H9 (cell line): Measurements from ENCODE around the gene RUNX1. TPM values are rescaled to one million over a fixed set of nuclear protein-coding genes. Genes with fewer than 3 reads are reported as not detected.

Experiments used
- DNase-seq: peaks from one replicate; pipeline ENCODE4 v3.0.0-alpha.2; 2017
- H2AFZ ChIP-seq: one replicate; pipeline ENCODE4 v1.6.1; 2013; ENCODE audit warnings: mild to moderate bottlenecking, low read length, control low read depth, moderate library complexity
- H2AK5ac ChIP-seq: 2 replicates; pipeline ENCODE4 v1.6.1; 2013; ENCODE audit warnings: low read length, control low read depth, mixed read lengths; ENCODE audit not compliant: insufficient read length
- H2BK120ac ChIP-seq: one replicate; pipeline ENCODE4 v1.6.1; 2013; ENCODE audit warnings: low read depth, mild to moderate bottlenecking, low read length, control low read depth, inconsistent platforms; ENCODE audit not compliant: poor library complexity, severe bottlenecking
- H2BK12ac ChIP-seq: 2 replicates; pipeline ENCODE4 v1.6.1; 2013; ENCODE audit warnings: low read length, control low read depth, mixed read lengths, low read depth; ENCODE audit not compliant: insufficient read length
- H2BK15ac ChIP-seq: 2 replicates; pipeline ENCODE4 v1.6.1; 2013; ENCODE audit warnings: low read depth, low read length, control low read depth
- H2BK20ac ChIP-seq: one replicate; pipeline ENCODE4 v1.6.1; 2013; ENCODE audit warnings: low read depth, mild to moderate bottlenecking, low read length, control low read depth, inconsistent platforms; ENCODE audit not compliant: poor library complexity, severe bottlenecking
- H2BK5ac ChIP-seq: 2 replicates; pipeline ENCODE4 v1.6.1; 2013; ENCODE audit warnings: low read length, control low read depth, mixed read lengths; ENCODE audit not compliant: insufficient read length
- H3K14ac ChIP-seq: 2 replicates; pipeline ENCODE4 v1.6.1; 2013; ENCODE audit warnings: low read length, control low read depth; ENCODE audit not compliant: insufficient read depth
- H3K18ac ChIP-seq: 2 replicates; pipeline ENCODE4 v1.6.1; 2013; ENCODE audit warnings: low read depth, mild to moderate bottlenecking, mixed read lengths, low read length, control low read depth; ENCODE audit not compliant: insufficient read length
- H3K23ac ChIP-seq: 2 replicates; pipeline ENCODE4 v1.6.1; 2013; ENCODE audit warnings: low read length, control low read depth, mixed read lengths, low read depth; ENCODE audit not compliant: insufficient read length
- H3K23me2 ChIP-seq: 2 replicates; pipeline ENCODE4 v1.6.1; 2013; ENCODE audit warnings: low read depth, mild to moderate bottlenecking, mixed read lengths, low read length, control low read depth; ENCODE audit not compliant: insufficient read length, poor library complexity, severe bottlenecking
- H3K27ac ChIP-seq: 2 replicates; pipeline ENCODE4 v1.5.1; 2013; ENCODE audit warnings: low read length, control low read depth, mixed read lengths, low read depth; ENCODE audit not compliant: insufficient read length
- H3K27me3 ChIP-seq: 2 replicates; pipeline ENCODE4 v1.6.1; 2013; ENCODE audit warnings: low read length, control low read depth, inconsistent platforms; ENCODE audit not compliant: insufficient read depth
- H3K4ac ChIP-seq: 2 replicates; pipeline ENCODE4 v1.6.1; 2013; ENCODE audit warnings: low read depth, mild to moderate bottlenecking, control low read depth, inconsistent platforms, low read length, moderate library complexity
- H3K4me1 ChIP-seq: 2 replicates; pipeline ENCODE4 v1.6.1; 2013; ENCODE audit warnings: low read length, control low read depth, inconsistent platforms; ENCODE audit not compliant: insufficient read depth
- H3K4me2 ChIP-seq: 2 replicates; pipeline ENCODE4 v1.6.1; 2013; ENCODE audit warnings: low read length, control low read depth, mixed read lengths; ENCODE audit not compliant: insufficient read length, insufficient read depth
- H3K56ac ChIP-seq: 2 replicates; pipeline ENCODE4 v1.6.1; 2013; ENCODE audit warnings: low read depth, mild to moderate bottlenecking, mixed read lengths, low read length, control low read depth; ENCODE audit not compliant: insufficient read length
- H3K79me1 ChIP-seq: 2 replicates; pipeline ENCODE4 v1.6.1; 2013; ENCODE audit warnings: low read depth, mild to moderate bottlenecking, moderate library complexity, low read length, control low read depth, inconsistent platforms; ENCODE audit not compliant: insufficient read depth, poor library complexity, severe bottlenecking
- H3K79me2 ChIP-seq: 2 replicates; pipeline ENCODE4 v1.6.1; 2013; ENCODE audit warnings: low read length, control low read depth, inconsistent platforms; ENCODE audit not compliant: insufficient read depth
- H3K9ac ChIP-seq: 2 replicates; pipeline ENCODE4 v1.6.1; 2013; ENCODE audit warnings: low read length, control low read depth, mixed read lengths; ENCODE audit not compliant: insufficient read length; ENCODE audit errors: extremely low read depth
- H3K9me3 ChIP-seq: one replicate; pipeline ENCODE4 v1.6.1; 2013; ENCODE audit warnings: low read depth, low read length, inconsistent platforms; ENCODE audit not compliant: control insufficient read depth
- H3T11ph ChIP-seq: one replicate; pipeline ENCODE4 v1.6.1; 2013; ENCODE audit warnings: mild to moderate bottlenecking, low read length, control low read depth, inconsistent platforms
- H4K20me1 ChIP-seq: one replicate; pipeline ENCODE4 v1.6.1; 2013; ENCODE audit not compliant: control insufficient read depth, insufficient read length, insufficient read depth
- H4K5ac ChIP-seq: 2 replicates; pipeline ENCODE4 v1.6.1; 2013; ENCODE audit warnings: low read depth, mild to moderate bottlenecking, mixed read lengths, low read length, control low read depth; ENCODE audit not compliant: insufficient read length
- H4K8ac ChIP-seq: replicated peaks from 2 replicates; pipeline ENCODE4 v1.6.1; 2013; ENCODE audit warnings: low read length, control low read depth, mixed read lengths, low read depth; ENCODE audit not compliant: insufficient read length
- H4K91ac ChIP-seq: 2 replicates; pipeline ENCODE4 v1.6.1; 2013; ENCODE audit warnings: low read depth, mild to moderate bottlenecking, moderate library complexity, mixed read lengths, low read length, control low read depth; ENCODE audit not compliant: insufficient read length
- H3K27ac Mint-ChIP-seq, 3 experiments: 2 replicates in 2 of 3; 3 replicates in 1 of 3; pipeline ENCODE4 v1.8.0; 2020 to 2021; ENCODE audit warnings: mixed read lengths in 3 of 3, mild to moderate bottlenecking in 1 of 3, moderate library complexity in 1 of 3
- H3K27me3 Mint-ChIP-seq: 2 replicates; pipeline ENCODE4 v1.8.0; 2021; ENCODE audit warnings: low read depth, mild to moderate bottlenecking, moderate library complexity, mixed read lengths
- H3K36me3 Mint-ChIP-seq, 3 experiments: 2 replicates in 2 of 3; 3 replicates in 1 of 3; pipeline ENCODE4 v1.8.0; 2020 to 2021; ENCODE audit warnings: low read depth in 3 of 3, mixed read lengths in 3 of 3; ENCODE audit not compliant: insufficient read depth in 1 of 3
- H3K4me1 Mint-ChIP-seq, 2 experiments: 2 replicates each; pipeline ENCODE4 v1.8.0; 2020; ENCODE audit warnings: mixed read lengths in 2 of 2
- H3K4me3 Mint-ChIP-seq, 2 experiments: 2 replicates in 1 of 2; 3 replicates in 1 of 2; pipeline ENCODE4 v1.8.0; 2020 to 2021; ENCODE audit warnings: mild to moderate bottlenecking in 2 of 2, mixed read lengths in 2 of 2, moderate library complexity in 1 of 2
- H3K9me3 Mint-ChIP-seq, 2 experiments: 2 replicates in 1 of 2; 3 replicates in 1 of 2; pipeline ENCODE4 v1.8.0; 2020; ENCODE audit warnings: mild to moderate bottlenecking in 2 of 2, mixed read lengths in 2 of 2, moderate library complexity in 1 of 2
- CTCF ChIP-seq: fragments of 200-600 bp; sonication (generic); conservative IDR thresholded peaks from 3 replicates; pipeline ENCODE4 v1.8.0; 2021; ENCODE audit warnings: antibody characterized with exemption, mild to moderate bottlenecking
- whole genome bisulfite sequencing: extraction: QIAGEN DNeasy Blood & Tissue Kit; methylation state at CpG from one replicate; pipeline ENCODE4 v1.1.7; 2013; ENCODE audit warnings: missing lambda C conversion rate, low lambda C conversion rate, mixed read lengths; ENCODE audit not compliant: insufficient read length; ENCODE audit errors: extremely low coverage; 5-methylcytosine and 5-hydroxymethylcytosine counted together
- total RNA-seq: library from RNA; stranded (reverse); gene quantifications from 2 replicates; pipeline ENCODE4 v1.2.1, GENCODE V29; 2021

Gene RUNX1
- total RNA-seq, 1 experiment from 2014 or later: 0.72 TPM

- H2BK120ac ChIP-seq: no peak overlapping the region
- H3K56ac ChIP-seq: no peak overlapping the region
- no peak overlapping the region for H3K4me2 ChIP-seq
- Mint-ChIP-seq H3K9me3 (no peaks in the 10 kb centered on the region), H3K27me3 (peaks cover 6% of the 10 kb centered on the region), H3K4me3 (no peak overlapping the region), H3K27ac (no peak overlapping the region), H3K36me3 (no peaks in the 10 kb centered on the region; a peak in 1 of 7 replicates), H3K4me1 (peaks cover 5 to 7% of the 10 kb centered on the region in 2 experiments)
- H2AFZ ChIP-seq: no peak overlapping the region
- H3K79me1 ChIP-seq: no peaks in the 10 kb centered on the region
- no peaks in the 10 kb centered on the region for H3K79me2 ChIP-seq
- no peak overlapping the region for H2BK20ac ChIP-seq
- no peak for TF ChIP-seq CTCF
- no peaks in the 10 kb centered on the region for H3K23me2 ChIP-seq
- no peak overlapping the region for H3T11ph ChIP-seq
- H3K18ac ChIP-seq: no peak overlapping the region
- H4K91ac ChIP-seq: no peak overlapping the region
- H2BK12ac ChIP-seq: no peak overlapping the region
- no peaks in the 10 kb centered on the region for H4K20me1 ChIP-seq
- no peak overlapping the region for H3K14ac ChIP-seq
- WGBS: no CpG with 5 or more reads among the region's 5 CpGs
- no peak overlapping the region for H2BK5ac ChIP-seq
- H2BK15ac ChIP-seq: no peak overlapping the region
- H2AK5ac ChIP-seq: no peak overlapping the region
- no peaks in the 10 kb centered on the region for H3K9me3 ChIP-seq
- no peak overlapping the region for H4K5ac ChIP-seq
- H3K23ac ChIP-seq: no peak overlapping the region
- no peak overlapping the region for H3K9ac ChIP-seq
- no peak overlapping the region for H4K8ac ChIP-seq
- no peak for DNase-seq
- H3K4ac ChIP-seq: no peak overlapping the region
- H3K27ac ChIP-seq: no peak overlapping the region
- H3K27me3 ChIP-seq: no peaks in the 10 kb centered on the region
- H3K4me1 ChIP-seq: no peaks in the 10 kb centered on the region
Measured at GRCh38 chr21:34948157-34948556, 100.9 kb downstream of the RUNX1 start.
